ENCODE data around the gene PICALM.

The PICALM gene

DNA sequence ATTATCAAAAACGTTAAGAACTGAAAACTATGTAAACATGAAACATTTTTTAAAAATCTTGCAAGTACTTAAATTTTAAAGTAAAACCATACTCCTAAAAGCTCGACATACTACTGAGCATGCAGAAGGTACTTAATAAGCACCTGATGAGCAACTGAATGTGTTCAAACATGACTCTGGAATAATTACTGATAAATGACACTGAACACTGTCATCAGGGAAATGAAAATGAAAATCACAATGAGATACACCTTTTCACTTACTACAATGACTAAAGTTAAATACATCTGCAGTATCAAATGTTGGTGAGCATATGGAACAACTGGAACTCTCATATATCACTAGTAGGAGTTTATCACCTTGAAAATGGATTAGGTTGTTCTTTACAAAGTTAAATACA, 65.2 kb downstream of the PICALM start:
- ChIA-PET CTCF (interaction anchor here (0.9 kb wide), 1 partner anchor 9 kb away, joined by 3 read pairs; no protein-coding TSS in a partner anchor), POLR2A (no interaction called here)
- TF ChIP-seq CTCF (IDR thresholded peaks at IDR 0.05; ENCODE audit: insufficient read depth, low read length, missing control alignments), result no peak
- DNase-seq (ENCODE audit: low read depth, low spot score), result no peak
- H3K4me3 ChIP-seq (ENCODE audit: low read depth, low read length), result no peak overlapping the region

DNA sequence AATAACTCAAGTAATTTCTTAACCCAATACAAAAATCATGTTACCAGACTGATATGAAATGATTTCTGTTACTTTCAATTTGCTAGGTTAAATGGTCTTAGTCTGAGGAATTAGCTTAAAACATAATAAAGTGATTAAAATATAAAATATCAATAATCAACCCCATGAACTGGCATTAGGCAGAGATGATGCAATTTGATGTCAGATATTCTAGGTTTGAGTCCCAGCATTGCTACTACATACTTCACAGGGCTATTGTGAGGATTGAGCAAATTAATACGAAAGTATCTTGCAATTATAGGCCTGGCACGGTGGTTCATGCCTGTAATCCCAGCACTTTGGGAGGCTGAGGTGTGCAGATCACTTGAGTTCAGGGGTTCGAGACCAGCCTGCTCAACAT, 66.5 kb downstream of the PICALM start:
- POLR2A ChIA-PET, result no interaction called here
- H3K4me3 ChIP-seq (ENCODE audit: low read depth, low read length), result no peak overlapping the region
- DNase-seq (ENCODE audit: low read depth, low spot score), result no peak
- CTCF ChIA-PET, result interaction anchor here (0.7 to 1.4 kb wide), 2 partner anchors 13 to 289 kb away, joined by 3 read pairs; no protein-coding TSS in a partner anchor
- no peak for TF ChIP-seq CTCF (IDR thresholded peaks at IDR 0.05; ENCODE audit: insufficient read depth, low read length, missing control alignments)

DNA sequence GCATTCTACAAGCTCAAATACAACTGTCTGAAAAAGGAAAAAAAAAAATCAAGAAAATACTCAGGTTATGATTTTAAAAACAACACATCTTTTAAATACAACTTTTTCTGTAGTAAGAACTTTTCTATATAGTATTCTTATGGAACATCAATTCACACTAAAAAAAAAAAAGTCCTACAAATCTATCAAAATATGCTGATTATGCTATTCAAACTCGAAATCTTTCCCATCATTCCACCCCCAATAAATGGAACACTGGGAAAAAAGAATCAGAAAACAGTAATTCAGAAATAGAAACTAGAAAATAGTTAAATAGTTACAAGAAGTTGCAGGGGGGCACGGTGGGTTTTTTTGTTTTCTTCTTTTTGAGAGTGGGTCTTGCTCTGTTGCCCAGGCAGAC, 77.4 kb downstream of the PICALM start:
- no peak for TF ChIP-seq CTCF (IDR thresholded peaks at IDR 0.05; ENCODE audit: insufficient read depth, low read length, missing control alignments)
- no peak for DNase-seq (ENCODE audit: low read depth, low spot score)
- H3K4me3 ChIP-seq (ENCODE audit: low read depth, low read length), result no peak overlapping the region
- ChIA-PET CTCF (interaction anchor here (1.5 to 2.0 kb wide), 3 partner anchors 20 to 300 kb away, joined by 5 to 7 read pairs (median 7); no protein-coding TSS in a partner anchor), POLR2A (interaction anchor here (0.8 kb wide), 1 partner anchor 254 kb away, joined by 3 read pairs; no protein-coding TSS in a partner anchor)

DNA sequence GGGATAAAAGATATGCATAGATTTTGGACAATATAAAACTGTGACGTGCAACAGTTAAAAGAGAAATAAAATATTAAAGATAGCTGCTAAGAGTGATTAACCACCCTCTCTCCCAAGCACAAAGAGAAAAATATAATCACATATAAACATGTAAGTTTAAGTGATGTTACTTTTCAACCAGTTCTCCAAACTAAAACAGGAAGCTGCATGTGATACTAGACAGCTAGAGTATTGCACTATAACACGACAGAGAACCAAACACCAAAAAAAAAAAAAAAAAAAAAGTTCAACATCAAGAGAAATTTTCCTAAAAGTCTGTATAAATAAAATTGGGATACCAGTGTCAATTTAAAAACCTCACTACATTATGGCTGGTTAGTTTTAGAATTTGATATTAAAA, 79.1 kb downstream of the PICALM start:
- CTCF ChIA-PET, result interaction anchor here (1.0 to 1.8 kb wide), 4 partner anchors 8 to 229 kb away, joined by 3 to 6 read pairs (median 4); partner anchors contain the start of gene CCDC83
- no peak for DNase-seq (ENCODE audit: low read depth, low spot score)
- POLR2A ChIA-PET, result no interaction called here
- no peak overlapping the region for H3K4me3 ChIP-seq (ENCODE audit: low read depth, low read length)
- TF ChIP-seq CTCF (IDR thresholded peaks at IDR 0.05; ENCODE audit: insufficient read depth, low read length, missing control alignments), result no peak

GRCh38 chr11:85988780-85989179, 80.1 kb downstream of the PICALM start:
- no peak for TF ChIP-seq CTCF (IDR thresholded peaks at IDR 0.05; ENCODE audit: insufficient read depth, low read length, missing control alignments)
- H3K4me3 ChIP-seq (ENCODE audit: low read depth, low read length), result no peak overlapping the region
- ChIA-PET CTCF (interaction anchor here (0.6 to 1.2 kb wide), 4 partner anchors 9 to 248 kb away, joined by 3 read pairs; no protein-coding TSS in a partner anchor), POLR2A (no interaction called here)
- no peak for DNase-seq (ENCODE audit: low read depth, low spot score)

- ChIA-PET CTCF (interaction anchor here (1.0 kb wide), 1 partner anchor 9 kb away, joined by 6 read pairs; no protein-coding TSS in a partner anchor), POLR2A (no interaction called here)
- H3K4me3 ChIP-seq (ENCODE audit: low read depth, low read length), result no peak overlapping the region
- TF ChIP-seq CTCF (IDR thresholded peaks at IDR 0.05; ENCODE audit: insufficient read depth, low read length, missing control alignments), result no peak
- DNase-seq (ENCODE audit: low read depth, low spot score), result no peak
Measured at GRCh38 chr11:85977751-85978160, 91.1 kb downstream of the PICALM start.

All from AG04449 (cell line).